GM12878 (cell line): ENCODE data around the gene LCP1. TPM values are rescaled to one million over a fixed set of nuclear protein-coding genes. Genes with fewer than 3 reads are reported as not detected.

Experiments
- ATAC-seq: fragments of 200-7000 bp; cut with Tn5 transposase; 3 replicates; pipeline ENCODE4 v1.9.1; 2020; ENCODE audit warnings: mild to moderate bottlenecking, moderate library complexity
- BruUV-seq: library from RNA; stranded (reverse); fragments of 400-500 nt; replicated peaks from 2 replicates; lab custom pipeline; 2021; lab: Mats Ljungman, UMichigan
- CTCF ChIA-PET: fragments of 300-600 bp; sonication (Branson Sonifier 250); formaldehyde crosslinking; extraction: SDS; loops from one replicate; lab custom pipeline; 2021; ENCODE audit warnings: inconsistent platforms; lab: Yijun Ruan, JAX
- POLR2A ChIA-PET: fragments of 350-600 bp; formaldehyde crosslinking; extraction: SDS; loops from one replicate; lab custom pipeline; 2021; ENCODE audit warnings: inconsistent platforms; lab: Charles Lee
- RAD21 ChIA-PET: fragments of 300-600 bp; sonication (Branson Sonifier 250); formaldehyde crosslinking; loops from one replicate; lab custom pipeline; 2023; ENCODE audit warnings: antibody characterized with exemption; ENCODE audit not compliant: unreplicated experiment; lab: Charles Lee
- SMC1A ChIA-PET: fragments of 300-600 bp; sonication (Branson Sonifier 250); formaldehyde crosslinking; loops from one replicate; lab custom pipeline; 2023; ENCODE audit not compliant: unreplicated experiment, uncharacterized antibody; lab: Charles Lee
- DNase-seq: peaks from one replicate; pipeline ENCODE4 v3.0.0-alpha.2; 2011; ENCODE audit warnings: low read depth, low spot score
- FAIRE-seq: peaks from 3 replicates; lab custom pipeline; 2011; peaks lifted over from hg19 to GRCh38; lab: Jason Lieb, UNC
- H2AFZ ChIP-seq: 2 replicates; pipeline ENCODE4 v1.6.0; 2011; ENCODE audit warnings: low read depth, low read length, control low read depth; ENCODE audit not compliant: control insufficient read depth
- H3K27ac ChIP-seq: 2 replicates; pipeline ENCODE4 v1.5.1; 2011; ENCODE audit warnings: control low read depth; ENCODE audit not compliant: control insufficient read depth, insufficient read depth
- H3K27me3 ChIP-seq, 2 experiments: replicated peaks in 1 of 2; 2 replicates each; pipeline versions ENCODE4 v1.6.0 to v1.6.1; 2011; ENCODE audit warnings: low read length in 1 of 2; ENCODE audit not compliant: control insufficient read depth in 2 of 2, insufficient read depth in 2 of 2
- H3K36me3 ChIP-seq, 2 experiments: 2 replicates each; pipeline ENCODE4 v1.5.1; 2011; ENCODE audit warnings: low read length in 1 of 2; ENCODE audit not compliant: control insufficient read depth in 2 of 2, insufficient read depth in 2 of 2
- H3K4me1 ChIP-seq: 2 replicates; pipeline ENCODE4 v1.6.1; 2011; ENCODE audit warnings: mild to moderate bottlenecking, low read length, moderate library complexity, mixed read lengths; ENCODE audit not compliant: control insufficient read depth, insufficient read depth
- H3K4me2 ChIP-seq: 2 replicates; pipeline ENCODE4 v1.6.0; 2011; ENCODE audit warnings: control low read depth; ENCODE audit not compliant: control insufficient read depth, insufficient read depth
- H3K4me3 ChIP-seq: fragments of 200-600 bp; sonication (generic); 2 replicates; pipeline ENCODE4 v1.5.1; 2016
- H3K79me2 ChIP-seq: 2 replicates; pipeline ENCODE4 v1.6.0; 2011; ENCODE audit warnings: low read length; ENCODE audit not compliant: control insufficient read depth, insufficient read depth
- H3K9ac ChIP-seq: 2 replicates; pipeline ENCODE4 v1.8.0; 2011; ENCODE audit warnings: low read length, control low read depth, mixed read lengths; ENCODE audit not compliant: control insufficient read depth, insufficient read depth
- H3K9me3 ChIP-seq: replicated peaks from 3 replicates; pipeline ENCODE4 v1.5.1; 2011; ENCODE audit warnings: mild to moderate bottlenecking, low read length; ENCODE audit not compliant: control insufficient read depth, insufficient read depth
- H4K20me1 ChIP-seq: 2 replicates; pipeline ENCODE4 v1.6.0; 2011; ENCODE audit not compliant: control insufficient read depth, insufficient read depth
- BMI1 ChIP-seq: fragments of 450-650 bp; IDR thresholded peaks from 2 replicates; pipeline ENCODE4 v1.6.1; 2016; ENCODE audit warnings: mild to moderate bottlenecking, moderate library complexity, borderline replicate concordance
- EP300 ChIP-seq, 2 experiments: fragments of 150-350 bp in 1 of 2; IDR thresholded peaks; 2 replicates each; pipeline ENCODE4 v1.6.1; 2011 to 2012; ENCODE audit warnings: low read depth in 2 of 2, low read length in 2 of 2, borderline replicate concordance in 1 of 2, improper control_type of control experiment in 1 of 2, inconsistent platforms in 1 of 2; ENCODE audit not compliant: control insufficient read depth in 1 of 2
- ESRRA ChIP-seq: IDR thresholded peaks from 2 replicates; pipeline ENCODE4 v1.6.1; 2012; ENCODE audit warnings: mild to moderate bottlenecking, low read length, improper control_type of control experiment
- FOXK2 ChIP-seq: fragments of 450-650 bp; IDR thresholded peaks from 2 replicates; pipeline ENCODE4 v1.6.1; 2017; ENCODE audit warnings: mild to moderate bottlenecking, moderate library complexity
- IKZF2 ChIP-seq, 2 experiments: fragments of 450-650 bp; IDR thresholded peaks; 2 replicates each; pipeline ENCODE4 v1.6.1; 2017; ENCODE audit warnings: mild to moderate bottlenecking in 2 of 2, moderate library complexity in 2 of 2
- KAT2A ChIP-seq: conservative IDR thresholded peaks from 2 replicates; pipeline ENCODE4 v1.6.1; 2011; ENCODE audit warnings: low read depth, low read length; ENCODE audit not compliant: control insufficient read depth
- MEF2A ChIP-seq: IDR thresholded peaks from 2 replicates; pipeline ENCODE4 v1.6.1; 2011; ENCODE audit warnings: low read depth, mild to moderate bottlenecking, low read length, moderate library complexity; ENCODE audit not compliant: insufficient read depth
- MTA3 ChIP-seq: IDR thresholded peaks from 2 replicates; pipeline ENCODE4 v1.6.1; 2012; ENCODE audit warnings: low read length, inconsistent platforms, borderline replicate concordance
- NKRF ChIP-seq: fragments of 450-650 bp; conservative IDR thresholded peaks from 2 replicates; pipeline ENCODE4 v1.6.1; 2017; ENCODE audit warnings: mild to moderate bottlenecking, moderate library complexity
- PML ChIP-seq: IDR thresholded peaks from 2 replicates; pipeline ENCODE4 v1.6.1; 2012; ENCODE audit warnings: low read length, inconsistent platforms
- RAD21 ChIP-seq: IDR thresholded peaks from 2 replicates; pipeline ENCODE4 v1.6.1; 2011; ENCODE audit warnings: mild to moderate bottlenecking, low read depth, low read length, moderate library complexity; ENCODE audit not compliant: insufficient read depth
- RUNX3 ChIP-seq: IDR thresholded peaks from 2 replicates; pipeline ENCODE4 v1.6.1; 2012; ENCODE audit warnings: low read length, inconsistent platforms
- SIX5 ChIP-seq: IDR thresholded peaks from 2 replicates; pipeline ENCODE4 v1.6.1; 2011; ENCODE audit warnings: mild to moderate bottlenecking, low read depth, low read length, moderate library complexity; ENCODE audit not compliant: severe bottlenecking
- SMARCA5 ChIP-seq: fragments of 450-650 bp; IDR thresholded peaks from 2 replicates; pipeline ENCODE4 v1.6.1; 2017; ENCODE audit warnings: mild to moderate bottlenecking
- SREBF2 ChIP-seq: IDR thresholded peaks from 2 replicates; pipeline ENCODE4 v1.6.1; 2012; ENCODE audit warnings: mild to moderate bottlenecking, low read length
- TCF3 ChIP-seq: IDR thresholded peaks from 2 replicates; pipeline ENCODE4 v1.6.1; 2012; ENCODE audit warnings: low read depth, mild to moderate bottlenecking, low read length, borderline replicate concordance; ENCODE audit not compliant: insufficient read depth
- ZSCAN29 ChIP-seq: fragments of 450-650 bp; IDR thresholded peaks from 2 replicates; pipeline ENCODE4 v1.6.1; 2017; ENCODE audit warnings: mild to moderate bottlenecking, moderate library complexity
- WGBS: methylation state at CpG from one replicate; pipeline ENCODE4 v1.1.6; 2016; ENCODE audit warnings: low lambda C conversion rate; ENCODE audit not compliant: insufficient replicate concordance, insufficient coverage; ENCODE audit errors: missing lambda C conversion rate; 5-methylcytosine and 5-hydroxymethylcytosine counted together
- in situ Hi-C: fragments of 300-500 bp; cut with MboI; formaldehyde crosslinking; loops from 9 replicates; pipeline ENCODE4 v1.14.3; 2018; ENCODE audit warnings: mixed read lengths
- intact Hi-C: fragments of 100-400 bp; cut with micrococcal nuclease; formaldehyde crosslinking; loops from one replicate; pipeline ENCODE4 v1.14.2; 2022; ENCODE audit not compliant: unreplicated experiment
- polyA plus RNA-seq, 11 experiments: library from polyadenylated mRNA; depleted of rRNA in 4 of 11; unstranded in 6 of 11; stranded (reverse) in 5 of 11; fragments of >200 nt; fragmentation: Nextera tagmentation in 4 of 11; fragmentation: Illumina TruSeq in 1 of 11; extraction: Ambion mirVana in 4 of 11; extraction: Trizol in 1 of 11; gene quantifications; 1 replicate in 1 of 11; 2 replicates in 10 of 11; pipeline versions ENCODE4 v1.2.1 to v1.2.3, GENCODE V29; 2011 to 2016; ENCODE audit warnings: inconsistent platforms in 2 of 11, missing spikeins in 2 of 11, low read depth in 1 of 11
- total RNA-seq, 4 experiments: library from RNA; depleted of rRNA in 3 of 4; stranded (reverse); fragments of >200 nt in 3 of 4; fragmentation: Illumina TruSeq in 1 of 4; extraction: Trizol in 1 of 4; gene quantifications; 2 replicates each; pipeline versions ENCODE4 v1.2.1 to v1.2.3, GENCODE V29; 2013 to 2021
- TF ChIP-seq, protein P1 (sequence below): fragments of 450-650 bp; IDR thresholded peaks from 2 replicates; pipeline ENCODE4 v1.6.1; 2017; ENCODE audit warnings: borderline replicate concordance
- TF ChIP-seq, protein P2 (sequence below): IDR thresholded peaks from 2 replicates; pipeline ENCODE4 v1.6.1; 2011; ENCODE audit warnings: mild to moderate bottlenecking, low read depth, low read length, moderate library complexity; ENCODE audit not compliant: insufficient replicate concordance

Gene LCP1
- total and polyA plus RNA-seq, 10 of the 15 experiments (the other 5 are each of a cell fraction or from before 2014, with no cell fraction given) = 775 to 2,201 (median 1,556) TPM

DNA sequence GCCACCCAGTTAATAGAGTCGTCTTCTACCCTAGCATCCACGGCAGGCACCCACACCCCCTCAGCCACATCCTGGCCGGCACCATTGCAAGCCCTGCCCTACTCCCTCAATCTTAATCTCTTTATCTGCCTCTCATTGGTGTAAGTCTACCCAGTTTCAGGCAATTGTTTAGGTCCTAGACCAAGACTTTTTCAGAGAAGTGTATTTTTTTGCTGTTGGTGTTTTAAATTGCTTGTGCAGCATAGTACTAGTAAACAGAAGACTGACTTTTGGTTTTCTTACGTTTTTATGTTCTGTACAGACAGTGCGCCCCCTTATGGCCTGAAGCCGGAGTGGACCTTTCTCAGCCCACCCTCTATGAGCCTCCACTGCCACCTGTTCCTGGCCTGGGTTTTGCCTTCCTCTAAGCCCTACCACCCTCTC lies 2.3 kb upstream of the LCP1 start:
- Histone ChIP-seq H3K9ac (peak overlapping the region; percentile 47; the same call in 1 of the 2 replicates), H4K20me1 (no peaks in the 10 kb centered on the region), H3K27ac (peak overlapping the region; percentile 99), H2AFZ (peak overlapping the region; percentile 84), H3K79me2 (peaks cover 50% of the 10 kb centered on the region), H3K9me3 (no peaks in the 10 kb centered on the region), H3K36me3 (no peaks in the 10 kb centered on the region), H3K4me3 (peak overlapping the region; percentile 68; the same call in 1 of the 2 replicates), H3K4me2 (peak overlapping the region; percentile 88), H3K4me1 (peaks cover 7% of the 10 kb centered on the region), H3K27me3 (no peaks in the 10 kb centered on the region)
- intact Hi-C loops = loop anchor here (5.0 kb wide), 3 partner anchors 103 to 203 kb away; partner anchors contain the start of genes RUBCNL and ZC3H13
- 0% methylated on average over 6 of the region's 6 CpGs for WGBS
- ChIA-PET POLR2A (no interaction called here), CTCF (interaction anchor here (0.6 to 3.1 kb wide), 5 partner anchors 17 to 139 kb away, joined by 3 to 13 read pairs (median 3); no protein-coding TSS in a partner anchor), RAD21 (no interaction called here), SMC1A (interaction anchor here (3.9 kb wide), 1 partner anchor 24 kb away, joined by 17 read pairs; no protein-coding TSS in a partner anchor)
- ATAC-seq (peak; percentile 65), DNase-seq (no peak), FAIRE-seq (peak; percentile 18)
- in situ Hi-C loops = no loop called here
- no TSS peak for BruUV-seq
- TF ChIP-seq TCF3 (peak; percentile 63; the same call in 1 of the 2 replicates), EP300 (IDR thresholded peaks at IDR 0.05; ENCODE audit: borderline replicate concordance in 1 of 2, control insufficient read depth in 1 of 2, low read depth in 2 of 2, low read length in 2 of 2) (no peak), SMARCA5 (peak; percentile 67; the same call in 1 of the 2 replicates), SIX5 (no peak), MTA3 (no peak), BMI1 (no peak), RAD21 (peak; percentile 69), PML (no peak), SREBF2 (no peak), IKZF2 (IDR thresholded peaks at IDR 0.05) (0 out of 4 replicates have a peak, but pooled peaks of 1 of the 2 experiments have one; percentile 9), RUNX3 (0 out of 2 replicates have a peak, but pooled peaks have one; percentile 50), ZSCAN29 (no peak), FOXK2 (no peak), MEF2A (peak; percentile 43; the same call in 1 of the 2 replicates), NKRF (peak; percentile 49; the same call in 1 of the 2 replicates), ESRRA (0 out of 2 replicates have a peak, but pooled peaks have one; percentile 27), KAT2A (no peak)
- TF ChIP-seq, protein P1, sequence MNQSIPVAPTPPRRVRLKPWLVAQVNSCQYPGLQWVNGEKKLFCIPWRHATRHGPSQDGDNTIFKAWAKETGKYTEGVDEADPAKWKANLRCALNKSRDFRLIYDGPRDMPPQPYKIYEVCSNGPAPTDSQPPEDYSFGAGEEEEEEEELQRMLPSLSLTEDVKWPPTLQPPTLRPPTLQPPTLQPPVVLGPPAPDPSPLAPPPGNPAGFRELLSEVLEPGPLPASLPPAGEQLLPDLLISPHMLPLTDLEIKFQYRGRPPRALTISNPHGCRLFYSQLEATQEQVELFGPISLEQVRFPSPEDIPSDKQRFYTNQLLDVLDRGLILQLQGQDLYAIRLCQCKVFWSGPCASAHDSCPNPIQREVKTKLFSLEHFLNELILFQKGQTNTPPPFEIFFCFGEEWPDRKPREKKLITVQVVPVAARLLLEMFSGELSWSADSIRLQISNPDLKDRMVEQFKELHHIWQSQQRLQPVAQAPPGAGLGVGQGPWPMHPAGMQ = no peak
- TF ChIP-seq, protein P2, sequence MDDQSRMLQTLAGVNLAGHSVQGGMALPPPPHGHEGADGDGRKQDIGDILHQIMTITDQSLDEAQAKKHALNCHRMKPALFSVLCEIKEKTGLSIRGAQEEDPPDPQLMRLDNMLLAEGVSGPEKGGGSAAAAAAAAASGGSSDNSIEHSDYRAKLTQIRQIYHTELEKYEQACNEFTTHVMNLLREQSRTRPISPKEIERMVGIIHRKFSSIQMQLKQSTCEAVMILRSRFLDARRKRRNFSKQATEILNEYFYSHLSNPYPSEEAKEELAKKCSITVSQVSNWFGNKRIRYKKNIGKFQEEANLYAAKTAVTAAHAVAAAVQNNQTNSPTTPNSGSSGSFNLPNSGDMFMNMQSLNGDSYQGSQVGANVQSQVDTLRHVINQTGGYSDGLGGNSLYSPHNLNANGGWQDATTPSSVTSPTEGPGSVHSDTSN = no peak
